ENCODE results near the gene NDUFS6.
"Not testable (repeated sequence)": the region's sequence is repeated elsewhere in the genome, so short reads cannot be mapped to it uniquely, and the experiment has no call there.

The NDUFS6 gene

GRCh38 chr5:1843761-1844160 is 42.6 kb downstream of the NDUFS6 start:
- CTCF ChIA-PET, DNase-seq, H3K4me1 Mint-ChIP-seq, H3K9me3 Mint-ChIP-seq, H3K36me3 Mint-ChIP-seq, H3K27ac Mint-ChIP-seq, H3K4me3 Mint-ChIP-seq: not testable (repeated sequence)
- H3K27me3 Mint-ChIP-seq, result peaks cover 38% of the 10 kb centered on the region

GRCh38 chr5:1844708-1845436 is 43.7 kb downstream of the NDUFS6 start:
- no peak overlapping the region for H3K4me3 Mint-ChIP-seq
- no peaks in the 10 kb centered on the region for H3K9me3 Mint-ChIP-seq
- no peak for DNase-seq
- no peak overlapping the region for H3K27ac Mint-ChIP-seq
- CTCF ChIA-PET, result interaction anchor here (0.8 kb wide), 1 partner anchor 81 kb away, joined by 3 read pairs; no protein-coding TSS in a partner anchor
- no peaks in the 10 kb centered on the region for H3K36me3 Mint-ChIP-seq
- H3K27me3 Mint-ChIP-seq, result peaks cover 43% of the 10 kb centered on the region
- no peaks in the 10 kb centered on the region for H3K4me1 Mint-ChIP-seq

GRCh38 chr5:1845696-1846095 is 44.5 kb downstream of the NDUFS6 start:
- no peaks in the 10 kb centered on the region for H3K36me3 Mint-ChIP-seq
- no peaks in the 10 kb centered on the region for H3K4me1 Mint-ChIP-seq
- H3K27ac Mint-ChIP-seq, result no peak overlapping the region
- no peak for DNase-seq
- CTCF ChIA-PET, result no interaction called here
- peaks cover 49% of the 10 kb centered on the region for H3K27me3 Mint-ChIP-seq
- H3K9me3 Mint-ChIP-seq, result no peaks in the 10 kb centered on the region
- H3K4me3 Mint-ChIP-seq, result no peak overlapping the region

- Mint-ChIP-seq H3K4me1 (no peaks in the 10 kb centered on the region), H3K4me3 (no peak overlapping the region), H3K27ac (no peak overlapping the region), H3K27me3 (peaks cover 50% of the 10 kb centered on the region), H3K9me3 (no peaks in the 10 kb centered on the region), H3K36me3 (no peaks in the 10 kb centered on the region)
- CTCF ChIA-PET, result no interaction called here
- no peak for DNase-seq
These were observed 45.4 kb downstream of the NDUFS6 start for GRCh38 chr5:1846583-1846982.

GRCh38 chr5:1847056-1847455 is 45.8 kb downstream of the NDUFS6 start:
- no peak overlapping the region for H3K27ac Mint-ChIP-seq
- no peak overlapping the region for H3K4me3 Mint-ChIP-seq
- no peaks in the 10 kb centered on the region for H3K9me3 Mint-ChIP-seq
- peaks cover 55% of the 10 kb centered on the region for H3K27me3 Mint-ChIP-seq
- H3K36me3 Mint-ChIP-seq, result no peaks in the 10 kb centered on the region
- H3K4me1 Mint-ChIP-seq, result no peaks in the 10 kb centered on the region
- CTCF ChIA-PET, result no interaction called here
- DNase-seq, result no peak

- Mint-ChIP-seq H3K4me3 (no peak overlapping the region), H3K36me3 (no peaks in the 10 kb centered on the region), H3K4me1 (no peaks in the 10 kb centered on the region)
These were observed 46.4 kb downstream of the NDUFS6 start for GRCh38 chr5:1847611-1848010.

GRCh38 chr5:1850324-1851154 is 49.3 kb downstream of the NDUFS6 start:
- H3K27me3 Mint-ChIP-seq, result peaks cover 90% of the 10 kb centered on the region
- H3K9me3 Mint-ChIP-seq, result no peaks in the 10 kb centered on the region
- H3K4me3 Mint-ChIP-seq, result no peak overlapping the region
- CTCF ChIA-PET, result interaction anchor here (0.5 kb wide), 1 partner anchor 116 kb away, joined by 4 read pairs; no protein-coding TSS in a partner anchor
- DNase-seq, result no peak
- no peak overlapping the region for H3K27ac Mint-ChIP-seq
- H3K36me3 Mint-ChIP-seq, result no peaks in the 10 kb centered on the region
- H3K4me1 Mint-ChIP-seq, result no peaks in the 10 kb centered on the region

More at GRCh38 chr5:1847611-1848010, 46.4 kb downstream of the NDUFS6 start:
- peaks cover 60% of the 10 kb centered on the region for H3K27me3 Mint-ChIP-seq
- no peak for DNase-seq
- no peaks in the 10 kb centered on the region for H3K9me3 Mint-ChIP-seq
- no peak overlapping the region for H3K27ac Mint-ChIP-seq
- CTCF ChIA-PET, result no interaction called here

- Mint-ChIP-seq H3K4me1 (no peaks in the 10 kb centered on the region), H3K4me3 (no peak overlapping the region), H3K9me3 (no peaks in the 10 kb centered on the region), H3K36me3 (no peaks in the 10 kb centered on the region), H3K27ac (no peak overlapping the region), H3K27me3 (peaks cover 98% of the 10 kb centered on the region)
- DNase-seq, result no peak
- CTCF ChIA-PET, result no interaction called here
These were observed 50.2 kb downstream of the NDUFS6 start for GRCh38 chr5:1851290-1851934.

GRCh38 chr5:1852324-1852947 is 51.2 kb downstream of the NDUFS6 start:
- Mint-ChIP-seq H3K36me3 (no peaks in the 10 kb centered on the region), H3K27me3 (peaks cover 90% of the 10 kb centered on the region), H3K9me3 (no peaks in the 10 kb centered on the region), H3K4me3 (no peak overlapping the region), H3K4me1 (no peaks in the 10 kb centered on the region), H3K27ac (no peak overlapping the region)
- DNase-seq, result no peak
- CTCF ChIA-PET, result no interaction called here

- Mint-ChIP-seq H3K36me3 (no peaks in the 10 kb centered on the region), H3K27me3 (peaks cover 79% of the 10 kb centered on the region), H3K4me3 (no peak overlapping the region), H3K4me1 (no peaks in the 10 kb centered on the region), H3K9me3 (no peaks in the 10 kb centered on the region), H3K27ac (no peak overlapping the region)
- DNase-seq, result no peak
- CTCF ChIA-PET, result no interaction called here
These were observed 52.3 kb downstream of the NDUFS6 start for GRCh38 chr5:1853531-1853930.

- no peak for DNase-seq
- CTCF ChIA-PET, result no interaction called here
- no peaks in the 10 kb centered on the region for H3K9me3 Mint-ChIP-seq
These were observed 53.9 kb downstream of the NDUFS6 start for GRCh38 chr5:1855075-1855474.

GRCh38 chr5:1855596-1855995 is 54.4 kb downstream of the NDUFS6 start:
- CTCF ChIA-PET, result no interaction called here
- Mint-ChIP-seq H3K27ac (no peak overlapping the region), H3K9me3 (no peaks in the 10 kb centered on the region), H3K27me3 (peaks cover 58% of the 10 kb centered on the region), H3K4me3 (no peak overlapping the region), H3K4me1 (no peaks in the 10 kb centered on the region), H3K36me3 (no peaks in the 10 kb centered on the region)
- DNase-seq, result no peak

More at GRCh38 chr5:1855075-1855474, 53.9 kb downstream of the NDUFS6 start:
- Mint-ChIP-seq H3K36me3 (no peaks in the 10 kb centered on the region), H3K27me3 (peaks cover 64% of the 10 kb centered on the region), H3K4me3 (no peak overlapping the region), H3K4me1 (no peaks in the 10 kb centered on the region), H3K27ac (no peak overlapping the region)

GRCh38 chr5:1856596-1857255 is 55.5 kb downstream of the NDUFS6 start:
- no peak for DNase-seq
- H3K36me3 Mint-ChIP-seq, result no peaks in the 10 kb centered on the region
- no peak overlapping the region for H3K27ac Mint-ChIP-seq
- H3K4me1 Mint-ChIP-seq, result no peaks in the 10 kb centered on the region
- no peak overlapping the region for H3K4me3 Mint-ChIP-seq
- CTCF ChIA-PET, result no interaction called here
- H3K27me3 Mint-ChIP-seq, result peaks cover 47% of the 10 kb centered on the region
- H3K9me3 Mint-ChIP-seq, result no peaks in the 10 kb centered on the region

GRCh38 chr5:1857256-1857600 is 56.0 kb downstream of the NDUFS6 start:
- H3K36me3 Mint-ChIP-seq, result no peaks in the 10 kb centered on the region
- CTCF ChIA-PET, result no interaction called here
- H3K27ac Mint-ChIP-seq, result no peak overlapping the region
- no peaks in the 10 kb centered on the region for H3K4me1 Mint-ChIP-seq
- no peak for DNase-seq
- H3K4me3 Mint-ChIP-seq, result no peak overlapping the region
- H3K9me3 Mint-ChIP-seq, result no peaks in the 10 kb centered on the region
- peaks cover 42% of the 10 kb centered on the region for H3K27me3 Mint-ChIP-seq
